Activated CD4-positive, alpha-beta T cell treated with anti-CD3 and anti-CD28 coated beads, Interleukin-2, amount 10 ng/mL, durations not matched to agents 24 days and 14 days (primary cell): ENCODE results near the gene C15orf62. TPM values are rescaled to one million over a fixed set of nuclear protein-coding genes. Genes with fewer than 3 reads are reported as not detected.

Experiments used
- DNase-seq: peaks from one replicate; pipeline ENCODE4 v3.0.0; 2022
- H3K27ac Mint-ChIP-seq: one replicate; pipeline ENCODE4 v1.8.0; 2022; ENCODE audit warnings: mild to moderate bottlenecking, mixed read lengths
- H3K27me3 Mint-ChIP-seq: one replicate; pipeline ENCODE4 v1.8.0; 2022; ENCODE audit warnings: mixed read lengths
- H3K36me3 Mint-ChIP-seq: one replicate; pipeline ENCODE4 v1.8.0; 2022; ENCODE audit warnings: low read depth, mild to moderate bottlenecking, mixed read lengths
- H3K4me1 Mint-ChIP-seq: one replicate; pipeline ENCODE4 v1.8.0; 2021; ENCODE audit warnings: mixed read lengths
- H3K4me3 Mint-ChIP-seq: one replicate; pipeline ENCODE4 v1.8.0; 2022; ENCODE audit warnings: mild to moderate bottlenecking, moderate library complexity, mixed read lengths
- H3K9me3 Mint-ChIP-seq: one replicate; pipeline ENCODE4 v1.8.0; 2021; ENCODE audit warnings: mixed read lengths
- intact Hi-C: fragments of 100-400 bp; cut with micrococcal nuclease; formaldehyde crosslinking; loops from one replicate; pipeline ENCODE4 v1.15.1; 2023
- total RNA-seq: library from RNA; stranded (reverse); gene quantifications from 2 replicates; pipeline ENCODE4 v1.2.3, GENCODE V29; 2022

C15orf62 gene
- total RNA-seq, 1 donor from 2014 or later: 0.51 TPM

GRCh38 chr15:40764629-40765103, 5.1 kb upstream of the C15orf62 start:
- Mint-ChIP-seq H3K4me3 (peak overlapping the region; percentile 76), H3K4me1 (peaks cover 32% of the 10 kb centered on the region), H3K9me3 (no peaks in the 10 kb centered on the region), H3K27me3 (peaks cover 2% of the 10 kb centered on the region), H3K27ac (peak overlapping the region; percentile 89), H3K36me3 (peaks cover 9% of the 10 kb centered on the region)
- peak; percentile 65 for DNase-seq
- intact Hi-C loops: loop anchor here (1.0 to 10.0 kb wide), 5 partner anchors 9 to 200 kb away; partner anchors contain the start of genes CCDC32, KNL1, RAD51 and RMDN3

DNA sequence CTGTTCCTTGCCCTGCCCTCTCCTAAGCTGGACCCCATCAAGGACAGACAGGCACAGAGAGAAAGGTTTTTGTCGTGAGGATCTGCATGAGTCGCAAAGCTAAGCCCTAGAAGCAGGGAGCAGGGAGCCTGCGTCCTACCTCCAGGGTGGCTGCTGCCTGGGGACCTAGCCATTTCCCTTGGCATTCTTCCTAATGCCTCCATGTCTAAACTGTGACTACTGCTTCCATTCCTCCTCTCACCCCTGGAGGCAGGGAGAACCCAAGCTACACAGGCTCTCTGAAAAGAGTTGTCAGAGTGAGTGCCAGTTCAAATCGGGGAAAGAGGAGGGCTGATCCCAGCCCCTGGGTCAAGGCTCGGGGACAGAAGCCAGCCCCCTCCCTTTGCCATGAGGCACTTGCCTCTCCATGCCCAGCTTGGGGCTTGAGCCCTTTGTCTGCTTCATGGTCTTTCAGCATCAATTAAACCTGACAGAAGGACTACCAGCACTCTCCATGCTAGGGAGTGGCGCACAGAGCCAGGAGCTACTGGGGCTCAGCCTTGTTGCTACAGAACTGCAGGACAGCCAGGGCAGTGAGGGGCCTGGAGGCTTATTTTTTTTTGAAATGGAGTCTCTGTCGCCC, 3.5 kb upstream of the C15orf62 start:
- no peak overlapping the region for H3K27ac Mint-ChIP-seq
- H3K27me3 Mint-ChIP-seq: no peaks in the 10 kb centered on the region
- peaks cover 37% of the 10 kb centered on the region for H3K4me1 Mint-ChIP-seq
- intact Hi-C loops: loop anchor here (10.0 kb wide), 2 partner anchors 172 to 202 kb away; partner anchors contain the start of genes CCDC32, KNL1 and RPUSD2
- H3K4me3 Mint-ChIP-seq: no peak overlapping the region
- H3K9me3 Mint-ChIP-seq: no peaks in the 10 kb centered on the region
- no peak for DNase-seq
- peaks cover 11% of the 10 kb centered on the region for H3K36me3 Mint-ChIP-seq

- Mint-ChIP-seq H3K4me3 (no peak overlapping the region), H3K27me3 (no peaks in the 10 kb centered on the region), H3K4me1 (peaks cover 37% of the 10 kb centered on the region), H3K9me3 (no peaks in the 10 kb centered on the region), H3K36me3 (peaks cover 12% of the 10 kb centered on the region), H3K27ac (no peak overlapping the region)
- intact Hi-C loops: loop anchor here (10.0 kb wide), 2 partner anchors 172 to 202 kb away; partner anchors contain the start of genes CCDC32, KNL1 and RPUSD2
- DNase-seq: no peak
Observed at GRCh38 chr15:40766906-40767837, 2.6 kb upstream of the C15orf62 start.

DNA sequence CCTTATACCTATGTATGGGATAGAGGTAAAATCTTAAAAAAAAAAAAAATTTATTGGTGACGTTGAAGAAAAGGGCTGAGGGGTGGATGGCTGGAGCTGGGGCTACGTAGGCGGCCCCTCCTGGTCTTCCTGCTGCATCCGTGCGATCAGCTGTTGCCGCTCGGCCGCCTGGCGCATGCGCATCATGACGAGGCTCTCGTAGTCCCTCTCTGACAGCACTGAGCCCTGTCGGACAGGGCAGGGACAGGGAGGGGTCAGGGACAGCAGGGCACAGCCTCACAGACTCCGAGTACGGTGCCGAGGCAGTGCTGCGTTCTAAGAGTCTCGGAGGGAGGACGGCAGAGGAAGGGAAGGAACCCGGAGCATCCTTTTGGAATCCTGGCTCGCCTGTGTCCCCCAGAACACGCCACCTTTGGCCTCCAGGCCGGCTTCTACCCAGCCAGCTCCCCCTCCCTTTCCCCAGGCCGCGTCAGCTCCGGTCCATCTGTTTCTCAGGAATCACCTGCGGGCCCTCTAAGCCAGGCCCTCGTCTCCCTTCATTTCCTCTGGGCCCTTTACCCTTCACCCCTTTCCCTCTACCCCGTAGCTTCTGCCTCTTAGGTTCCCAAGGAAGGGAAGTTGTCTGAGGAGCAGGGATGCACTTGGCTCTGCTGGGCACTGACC, 1.8 kb upstream of the C15orf62 start:
- intact Hi-C loops: loop anchor here (10.0 kb wide), 2 partner anchors 173 to 203 kb away; partner anchors contain the start of genes CCDC32, KNL1 and RPUSD2
- Mint-ChIP-seq H3K36me3 (peaks cover 14% of the 10 kb centered on the region), H3K27me3 (no peaks in the 10 kb centered on the region), H3K4me3 (no peak overlapping the region), H3K4me1 (peaks cover 36% of the 10 kb centered on the region), H3K9me3 (no peaks in the 10 kb centered on the region), H3K27ac (no peak overlapping the region)
- DNase-seq: no peak

DNA sequence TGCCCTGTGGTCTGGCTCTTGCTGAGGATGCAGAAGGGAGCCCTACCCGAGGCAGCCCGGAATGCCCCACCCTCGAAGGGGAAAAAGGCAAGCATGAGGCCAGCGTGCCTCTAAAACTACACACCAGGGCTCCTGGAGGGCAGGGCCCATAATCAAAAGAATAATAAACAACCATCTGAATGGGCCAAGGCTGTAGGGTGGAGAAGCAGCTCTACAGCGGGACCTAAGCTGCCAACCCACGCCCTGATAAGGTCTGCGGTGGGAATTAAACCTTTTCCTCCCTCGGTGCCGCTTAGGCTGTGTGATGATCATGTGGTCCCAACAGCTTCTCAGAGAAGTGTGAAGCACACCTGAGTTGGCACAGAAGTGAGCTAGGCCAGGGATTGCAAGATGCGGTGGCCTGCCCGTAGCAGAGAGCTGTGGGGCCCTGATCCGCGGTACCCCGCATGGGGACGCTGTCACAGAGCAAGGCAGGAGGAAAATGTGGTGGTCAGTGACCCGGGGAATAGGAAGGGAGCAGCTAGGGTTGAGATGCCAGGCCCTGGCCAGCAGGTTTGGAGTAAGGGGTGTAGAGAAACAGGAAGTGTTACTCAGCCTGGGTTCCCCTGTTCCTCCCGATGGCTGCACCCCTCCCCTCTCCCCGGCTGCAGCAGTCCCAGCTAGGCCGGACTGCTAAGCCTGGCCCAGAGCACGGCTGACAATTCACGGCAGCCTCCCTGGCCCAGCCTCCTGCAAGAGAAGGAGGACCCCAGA, 1.1 kb upstream of the C15orf62 start:
- peak overlapping the region; percentile 63 for H3K4me3 Mint-ChIP-seq
- H3K9me3 Mint-ChIP-seq: no peaks in the 10 kb centered on the region
- H3K4me1 Mint-ChIP-seq: peaks cover 31% of the 10 kb centered on the region
- peaks cover 17% of the 10 kb centered on the region for H3K36me3 Mint-ChIP-seq
- intact Hi-C loops: loop anchor here (10.0 kb wide), 2 partner anchors 174 to 204 kb away; partner anchors contain the start of genes CCDC32, KNL1 and RPUSD2
- H3K27ac Mint-ChIP-seq: peak overlapping the region; percentile 83
- no peak for DNase-seq
- H3K27me3 Mint-ChIP-seq: no peaks in the 10 kb centered on the region

- no peaks in the 10 kb centered on the region for H3K9me3 Mint-ChIP-seq
- DNase-seq: no peak
- intact Hi-C loops: no loop called here
- peaks cover 24% of the 10 kb centered on the region for H3K4me1 Mint-ChIP-seq
- H3K27me3 Mint-ChIP-seq: no peaks in the 10 kb centered on the region
- peaks cover 21% of the 10 kb centered on the region for H3K36me3 Mint-ChIP-seq
- H3K27ac Mint-ChIP-seq: peak overlapping the region; percentile 83
- peak overlapping the region; percentile 63 for H3K4me3 Mint-ChIP-seq
Observed at GRCh38 chr15:40770147-40770721, 454 bp downstream of the C15orf62 start.

DNA sequence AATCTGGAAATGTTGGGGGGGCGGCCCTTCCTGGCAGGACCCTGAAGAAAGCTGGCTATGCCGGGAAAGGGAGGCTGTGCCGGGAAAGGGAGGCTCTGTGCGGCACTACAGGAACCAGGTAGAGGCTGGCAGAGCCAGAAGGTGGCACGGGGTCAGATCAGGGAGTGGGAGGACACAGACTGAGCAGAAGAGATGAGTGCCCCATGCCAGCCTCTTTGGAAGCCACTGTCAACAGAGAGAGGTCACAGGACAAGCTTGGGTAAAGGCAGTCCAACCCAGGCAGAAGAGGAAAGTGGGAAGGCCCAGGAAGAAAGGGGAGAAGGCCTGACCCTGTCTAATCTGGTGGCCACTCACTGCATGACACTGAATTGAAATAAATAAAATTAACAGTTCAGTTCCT, 1.5 kb downstream of the C15orf62 start:
- Mint-ChIP-seq H3K4me1 (peaks cover 17% of the 10 kb centered on the region), H3K27ac (no peak overlapping the region), H3K36me3 (peaks cover 24% of the 10 kb centered on the region), H3K27me3 (no peaks in the 10 kb centered on the region), H3K9me3 (no peaks in the 10 kb centered on the region), H3K4me3 (no peak overlapping the region)
- DNase-seq: no peak
- intact Hi-C loops: no loop called here

DNA sequence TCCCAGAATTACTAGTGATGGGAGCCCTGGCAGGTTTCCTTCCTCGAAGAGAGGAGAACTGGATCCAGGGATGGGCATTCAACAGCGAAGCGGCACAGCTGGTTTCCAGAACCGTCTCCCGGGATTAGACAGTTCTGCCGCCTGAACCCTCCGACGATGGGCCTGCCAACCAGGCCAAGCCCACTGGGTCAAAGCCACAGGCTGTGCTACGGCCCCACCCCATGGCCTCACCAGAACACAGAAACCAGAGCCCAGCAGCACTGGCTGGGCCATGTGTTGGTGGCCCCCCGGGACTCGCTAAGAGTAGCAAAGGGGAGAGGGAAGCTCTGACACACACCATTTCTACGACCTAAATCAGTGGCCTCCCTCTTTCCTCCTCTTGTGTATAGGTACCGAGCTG, 2.2 kb downstream of the C15orf62 start:
- no peaks in the 10 kb centered on the region for H3K9me3 Mint-ChIP-seq
- peaks cover 30% of the 10 kb centered on the region for H3K36me3 Mint-ChIP-seq
- H3K27me3 Mint-ChIP-seq: no peaks in the 10 kb centered on the region
- DNase-seq: no peak
- H3K27ac Mint-ChIP-seq: no peak overlapping the region
- intact Hi-C loops: no loop called here
- no peak overlapping the region for H3K4me3 Mint-ChIP-seq
- H3K4me1 Mint-ChIP-seq: peaks cover 23% of the 10 kb centered on the region

- H3K36me3 Mint-ChIP-seq: peaks cover 24% of the 10 kb centered on the region
- no peaks in the 10 kb centered on the region for H3K27me3 Mint-ChIP-seq
- no peaks in the 10 kb centered on the region for H3K9me3 Mint-ChIP-seq
- no peak overlapping the region for H3K27ac Mint-ChIP-seq
- no peak overlapping the region for H3K4me3 Mint-ChIP-seq
- DNase-seq: no peak
- peaks cover 25% of the 10 kb centered on the region for H3K4me1 Mint-ChIP-seq
- intact Hi-C loops: no loop called here
Observed at GRCh38 chr15:40773496-40773895, 3.7 kb downstream of the C15orf62 start.

DNA sequence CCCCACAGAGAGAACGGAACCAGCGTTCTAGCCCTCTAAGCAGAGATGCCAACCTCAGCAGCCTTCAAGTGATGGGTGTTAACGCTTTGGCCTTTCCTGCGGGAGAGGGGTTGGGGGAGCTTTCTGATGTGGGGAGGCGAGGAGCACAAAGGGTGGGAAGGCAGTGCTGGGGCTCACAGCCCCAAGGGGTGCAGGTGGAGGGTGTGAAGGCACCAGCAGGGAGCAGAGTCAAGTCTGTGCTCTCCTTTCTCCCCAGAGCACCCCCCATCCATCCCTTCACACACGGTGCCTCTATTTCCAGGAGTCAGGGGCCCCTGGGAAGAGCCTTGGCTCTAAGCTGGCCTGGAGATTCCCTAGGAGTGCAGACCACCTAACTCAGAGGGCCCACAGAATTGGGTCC, 4.1 kb downstream of the C15orf62 start:
- intact Hi-C loops: no loop called here
- no peaks in the 10 kb centered on the region for H3K9me3 Mint-ChIP-seq
- DNase-seq: no peak
- H3K4me3 Mint-ChIP-seq: no peak overlapping the region
- peaks cover 25% of the 10 kb centered on the region for H3K36me3 Mint-ChIP-seq
- no peaks in the 10 kb centered on the region for H3K27me3 Mint-ChIP-seq
- peaks cover 22% of the 10 kb centered on the region for H3K4me1 Mint-ChIP-seq
- H3K27ac Mint-ChIP-seq: no peak overlapping the region

GRCh38 chr15:40775007-40775406, 5.2 kb downstream of the C15orf62 start:
- DNase-seq: no peak
- intact Hi-C loops: no loop called here
- H3K36me3 Mint-ChIP-seq: peaks cover 29% of the 10 kb centered on the region
- H3K4me3 Mint-ChIP-seq: no peak overlapping the region
- H3K4me1 Mint-ChIP-seq: peaks cover 13% of the 10 kb centered on the region
- no peaks in the 10 kb centered on the region for H3K27me3 Mint-ChIP-seq
- no peak overlapping the region for H3K27ac Mint-ChIP-seq
- no peaks in the 10 kb centered on the region for H3K9me3 Mint-ChIP-seq

GRCh38 chr15:40775740-40776536, 6.2 kb downstream of the C15orf62 start:
- no peak for DNase-seq
- Mint-ChIP-seq H3K27ac (no peak overlapping the region), H3K9me3 (no peaks in the 10 kb centered on the region), H3K4me1 (peaks cover 10% of the 10 kb centered on the region), H3K27me3 (no peaks in the 10 kb centered on the region), H3K4me3 (no peak overlapping the region), H3K36me3 (peaks cover 31% of the 10 kb centered on the region)
- intact Hi-C loops: no loop called here
